Prostate gland (tissue), 2 donors: ENCODE data around the gene XPO6.

Experiments used
- CTCF ChIP-seq, 4 experiments: fragments of 200-600 bp in 2 of 4; fragments of 450-650 bp in 2 of 4; sonication (generic) in 2 of 4; IDR thresholded peaks; 1 replicate in 3 of 4; 2 replicates in 1 of 4; pipeline ENCODE4 v1.5.1; 2016 to 2019; ENCODE audit warnings: antibody characterized with exemption in 4 of 4, mild to moderate bottlenecking in 2 of 4, moderate library complexity in 2 of 4
- POLR2A ChIP-seq: fragments of 450-650 bp; IDR thresholded peaks from one replicate; pipeline ENCODE4 v1.6.1; 2016; ENCODE audit warnings: antibody characterized with exemption, mild to moderate bottlenecking
- POLR2AphosphoS5 ChIP-seq: sonication (generic); formaldehyde crosslinking; IDR thresholded peaks from one replicate; pipeline ENCODE4 v1.6.1; 2017; ENCODE audit warnings: antibody characterized with exemption

GRCh38 chr16:28204204-28204603 is 7.6 kb downstream of the XPO6 start:
- TF ChIP-seq CTCF (IDR thresholded peaks at IDR 0.05) = no peak
- TF ChIP-seq POLR2A = no peak
- no peak for TF ChIP-seq POLR2AphosphoS5
